ENCODE data around the gene SYCP2L.

DNA sequence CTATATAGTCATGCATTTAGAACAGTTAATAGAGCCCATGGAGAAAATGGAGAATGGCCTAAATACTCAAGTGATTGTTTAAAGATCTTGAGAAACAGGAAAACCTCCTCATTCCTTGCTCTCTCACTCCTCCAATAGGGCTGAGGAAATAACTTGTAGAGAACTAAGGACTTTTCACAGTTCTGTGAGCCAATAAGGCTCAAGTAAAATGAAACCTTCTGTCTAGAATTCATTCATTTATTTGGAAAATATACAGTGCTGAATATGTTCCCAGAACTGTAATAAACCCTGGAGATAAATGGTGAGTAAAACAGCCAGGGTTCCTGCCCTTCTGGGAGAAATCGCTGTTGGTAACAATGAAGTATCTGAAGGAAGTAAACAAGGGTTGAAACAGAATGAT is 122.0 kb downstream of the SYCP2L start:
- TF ChIP-seq, protein P1, sequence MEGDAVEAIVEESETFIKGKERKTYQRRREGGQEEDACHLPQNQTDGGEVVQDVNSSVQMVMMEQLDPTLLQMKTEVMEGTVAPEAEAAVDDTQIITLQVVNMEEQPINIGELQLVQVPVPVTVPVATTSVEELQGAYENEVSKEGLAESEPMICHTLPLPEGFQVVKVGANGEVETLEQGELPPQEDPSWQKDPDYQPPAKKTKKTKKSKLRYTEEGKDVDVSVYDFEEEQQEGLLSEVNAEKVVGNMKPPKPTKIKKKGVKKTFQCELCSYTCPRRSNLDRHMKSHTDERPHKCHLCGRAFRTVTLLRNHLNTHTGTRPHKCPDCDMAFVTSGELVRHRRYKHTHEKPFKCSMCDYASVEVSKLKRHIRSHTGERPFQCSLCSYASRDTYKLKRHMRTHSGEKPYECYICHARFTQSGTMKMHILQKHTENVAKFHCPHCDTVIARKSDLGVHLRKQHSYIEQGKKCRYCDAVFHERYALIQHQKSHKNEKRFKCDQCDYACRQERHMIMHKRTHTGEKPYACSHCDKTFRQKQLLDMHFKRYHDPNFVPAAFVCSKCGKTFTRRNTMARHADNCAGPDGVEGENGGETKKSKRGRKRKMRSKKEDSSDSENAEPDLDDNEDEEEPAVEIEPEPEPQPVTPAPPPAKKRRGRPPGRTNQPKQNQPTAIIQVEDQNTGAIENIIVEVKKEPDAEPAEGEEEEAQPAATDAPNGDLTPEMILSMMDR (IDR thresholded peaks at IDR 0.05): no peak
- no peak for TF ChIP-seq ZFX (IDR thresholded peaks at IDR 0.05; ENCODE audit: borderline replicate concordance)
